Inferior parietal cortex (tissue), 1 donor: ENCODE measurements around the gene HOXD3.

Experiments used
- DNase-seq: peaks from one replicate; pipeline ENCODE4 v3.0.0-alpha.2; 2016; ENCODE audit errors: extremely low spot score

The HOXD3 gene

DNA sequence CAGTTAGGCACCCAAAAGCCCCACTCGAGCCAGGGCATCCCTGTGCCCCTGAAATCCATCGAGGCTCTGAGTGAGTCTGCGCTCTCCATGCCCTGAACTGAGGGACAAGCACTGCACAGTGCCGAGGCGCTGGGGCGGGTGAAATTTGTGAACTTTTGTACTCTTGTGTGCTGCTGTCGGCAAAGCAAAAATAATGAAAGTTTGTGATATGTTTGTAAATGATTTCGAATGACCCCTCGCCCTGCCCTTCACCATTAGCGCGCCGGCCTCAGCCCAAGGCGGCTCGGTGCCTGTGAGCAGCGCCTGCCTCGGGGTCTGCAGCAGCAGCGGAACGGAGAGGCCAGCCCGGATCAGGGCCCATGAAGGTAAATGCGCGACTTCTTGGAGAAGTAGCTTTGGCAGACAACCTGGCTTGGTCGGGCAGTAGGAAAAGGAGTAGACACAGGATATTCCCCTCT, 7.6 kb upstream of the HOXD3 start:
- no peak for DNase-seq

DNA sequence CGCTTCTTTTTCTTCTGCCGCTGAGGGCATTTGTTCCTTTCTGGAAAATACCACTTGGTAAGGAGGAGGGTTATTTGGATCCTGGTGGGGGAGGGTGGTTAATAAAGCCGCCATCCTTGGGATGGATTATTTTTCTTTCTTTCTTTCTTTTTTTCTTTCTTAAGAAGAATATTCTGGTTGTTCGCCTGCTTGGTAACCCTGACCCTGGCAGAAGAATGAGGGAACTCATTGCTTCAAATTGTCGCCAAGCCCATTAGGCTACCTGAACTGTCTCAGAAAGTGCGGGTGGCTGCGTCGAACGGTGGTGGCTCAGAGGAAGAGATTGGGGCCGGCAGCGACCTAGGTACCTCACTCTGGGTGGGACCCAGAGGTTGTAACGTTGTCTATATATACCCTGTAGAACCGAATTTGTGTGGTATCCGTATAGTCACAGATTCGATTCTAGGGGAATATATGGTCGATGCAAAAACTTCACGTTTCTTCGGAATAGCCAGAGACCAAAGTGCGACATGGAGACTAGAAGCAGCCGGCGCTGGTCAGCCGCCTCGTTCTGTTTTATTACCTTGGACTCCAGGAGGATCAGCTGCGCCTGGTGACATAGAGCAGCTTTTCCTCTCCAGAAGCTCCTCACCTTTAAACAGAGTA, 7.0 kb upstream of the HOXD3 start:
- DNase-seq: no peak

DNA sequence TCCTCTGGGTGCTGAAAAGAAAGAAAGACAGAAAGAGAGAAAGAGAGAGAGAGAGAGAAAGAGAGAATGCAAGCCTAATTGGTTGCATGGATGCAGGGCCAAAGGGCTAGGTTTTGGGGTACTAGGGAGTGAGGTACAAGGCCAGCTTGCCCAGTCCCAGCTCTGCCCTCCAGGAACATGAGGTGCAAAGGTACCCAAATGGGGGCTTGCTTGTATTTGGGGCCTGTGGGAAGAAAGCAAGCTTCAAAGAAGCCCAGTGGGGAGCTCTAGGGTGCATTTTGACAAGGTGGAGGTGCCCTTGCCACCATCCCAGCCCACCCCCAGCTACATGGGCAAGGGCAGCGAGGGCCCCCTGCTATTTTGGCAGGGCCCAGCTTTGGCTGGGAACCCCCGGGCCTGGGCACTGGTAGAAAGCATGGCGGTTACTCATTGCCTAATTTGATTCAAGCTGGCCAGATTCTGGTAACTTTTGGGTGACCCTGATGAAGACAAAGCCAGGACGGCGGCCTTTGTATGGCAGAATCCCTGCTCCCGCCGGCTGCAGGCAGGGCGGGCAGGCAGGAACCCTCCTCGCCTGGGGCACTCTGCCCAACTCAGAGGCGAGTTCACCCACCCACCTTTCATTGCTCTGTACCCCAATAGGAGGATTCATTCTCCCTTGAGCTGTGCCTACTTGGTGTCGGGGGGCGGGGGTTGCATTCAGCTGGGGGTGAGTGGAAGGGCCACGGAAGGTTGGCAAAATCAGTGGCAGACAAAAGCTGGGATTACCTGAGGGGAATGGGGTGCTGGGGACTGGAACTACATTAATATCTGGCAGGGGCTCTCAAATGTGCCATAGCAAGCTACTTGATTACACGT, 6.3 kb upstream of the HOXD3 start:
- DNase-seq: no peak

DNA sequence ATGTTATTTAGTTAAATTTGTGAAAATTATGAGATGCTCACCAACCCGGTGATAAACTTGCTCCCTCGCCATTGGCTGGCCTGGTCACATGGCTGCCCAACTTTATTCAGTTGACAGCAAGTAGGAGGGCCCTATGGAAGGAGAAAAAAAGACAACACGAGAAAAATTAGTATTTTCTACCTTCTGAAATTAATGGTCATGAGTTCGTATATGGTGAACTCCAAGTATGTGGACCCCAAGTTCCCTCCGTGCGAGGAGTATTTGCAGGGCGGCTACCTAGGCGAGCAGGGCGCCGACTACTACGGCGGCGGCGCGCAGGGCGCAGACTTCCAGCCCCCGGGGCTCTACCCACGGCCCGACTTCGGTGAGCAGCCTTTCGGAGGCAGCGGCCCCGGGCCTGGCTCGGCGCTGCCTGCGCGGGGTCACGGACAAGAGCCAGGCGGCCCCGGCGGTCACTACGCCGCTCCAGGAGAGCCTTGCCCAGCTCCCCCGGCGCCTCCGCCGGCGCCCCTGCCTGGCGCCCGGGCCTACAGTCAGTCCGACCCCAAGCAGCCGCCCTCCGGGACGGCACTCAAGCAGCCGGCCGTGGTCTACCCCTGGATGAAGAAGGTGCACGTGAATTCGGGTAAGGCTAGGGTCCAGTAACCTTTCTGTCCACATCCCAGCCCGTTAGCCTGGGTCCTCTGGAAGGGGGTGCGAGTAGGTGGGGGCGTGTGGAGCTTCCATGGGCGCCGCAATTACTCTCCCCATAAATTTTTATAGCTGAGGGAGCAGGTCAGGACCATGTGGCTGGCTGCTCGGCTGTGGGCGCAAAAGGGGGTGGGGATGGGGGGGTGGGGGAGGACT, 5.4 kb upstream of the HOXD3 start, which contains the start of gene HOXD4:
Gene HOXD4 (plus strand): TSS at position 109 of the 846 bp plus-strand sequence. CDS start 84 bp downstream, at position 193.
- DNase-seq: no peak

DNA sequence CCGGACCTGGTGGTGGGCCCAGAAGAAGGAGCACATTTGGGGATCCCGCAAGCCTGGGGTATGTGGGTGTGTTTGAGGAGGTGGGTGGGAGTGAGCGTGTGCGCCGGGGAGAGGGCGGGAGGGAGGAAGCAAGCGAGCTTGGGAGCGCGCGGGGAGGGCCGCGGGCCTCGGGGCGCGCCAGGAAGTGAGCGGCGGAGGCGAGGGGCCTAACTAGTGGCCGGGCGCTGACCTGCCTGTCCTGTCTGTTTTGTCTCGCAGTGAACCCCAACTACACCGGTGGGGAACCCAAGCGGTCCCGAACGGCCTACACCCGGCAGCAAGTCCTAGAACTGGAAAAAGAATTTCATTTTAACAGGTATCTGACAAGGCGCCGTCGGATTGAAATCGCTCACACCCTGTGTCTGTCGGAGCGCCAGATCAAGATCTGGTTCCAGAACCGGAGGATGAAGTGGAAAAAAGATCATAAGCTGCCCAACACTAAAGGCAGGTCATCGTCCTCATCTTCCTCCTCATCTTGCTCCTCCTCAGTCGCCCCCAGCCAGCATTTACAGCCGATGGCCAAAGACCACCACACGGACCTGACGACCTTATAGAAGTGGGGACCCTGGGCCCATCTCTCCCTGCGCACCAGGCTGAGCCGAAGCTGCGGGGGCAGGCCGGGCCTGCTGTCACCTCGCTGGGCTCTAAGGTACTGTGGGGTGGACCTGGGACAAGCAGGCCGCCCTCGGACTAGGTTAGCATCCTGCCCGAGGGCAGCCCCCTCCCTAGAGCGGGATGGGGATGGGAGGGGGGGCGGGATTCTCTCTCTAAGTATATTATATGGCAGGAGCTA, 4.5 kb upstream of the HOXD3 start:
- DNase-seq: no peak

DNA sequence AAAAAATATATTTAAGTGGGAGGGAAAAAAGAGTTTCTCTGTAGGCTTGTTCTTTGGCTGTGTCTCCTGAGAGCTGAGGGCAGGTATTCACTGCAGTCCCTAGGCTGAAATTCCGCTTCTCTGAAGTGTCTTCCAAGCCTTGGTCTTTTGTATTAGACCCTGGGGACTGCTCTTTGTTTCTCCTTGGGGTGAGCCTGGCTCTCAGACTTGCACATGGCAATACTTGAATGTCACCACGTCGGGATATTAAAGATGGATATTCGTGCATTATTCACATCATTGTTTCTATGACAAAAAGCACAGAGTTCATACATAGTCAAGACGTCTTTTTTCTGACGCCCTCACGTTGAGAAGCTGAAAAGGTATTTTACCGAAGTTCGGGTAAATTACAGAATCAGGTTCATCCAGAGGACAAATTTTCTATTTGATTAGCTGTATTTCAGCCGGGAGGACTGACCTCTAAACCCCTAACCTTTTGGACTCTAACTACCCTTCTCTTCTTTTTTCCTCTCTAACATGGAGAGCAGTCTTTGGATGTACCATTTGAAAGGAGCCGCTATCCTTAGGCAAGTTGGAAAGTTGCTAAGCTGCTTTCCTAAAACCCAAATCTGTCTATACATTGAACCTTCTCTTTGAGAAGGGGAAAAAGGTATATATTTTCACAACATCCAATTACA, 2.4 kb upstream of the HOXD3 start:
- DNase-seq: no peak

DNA sequence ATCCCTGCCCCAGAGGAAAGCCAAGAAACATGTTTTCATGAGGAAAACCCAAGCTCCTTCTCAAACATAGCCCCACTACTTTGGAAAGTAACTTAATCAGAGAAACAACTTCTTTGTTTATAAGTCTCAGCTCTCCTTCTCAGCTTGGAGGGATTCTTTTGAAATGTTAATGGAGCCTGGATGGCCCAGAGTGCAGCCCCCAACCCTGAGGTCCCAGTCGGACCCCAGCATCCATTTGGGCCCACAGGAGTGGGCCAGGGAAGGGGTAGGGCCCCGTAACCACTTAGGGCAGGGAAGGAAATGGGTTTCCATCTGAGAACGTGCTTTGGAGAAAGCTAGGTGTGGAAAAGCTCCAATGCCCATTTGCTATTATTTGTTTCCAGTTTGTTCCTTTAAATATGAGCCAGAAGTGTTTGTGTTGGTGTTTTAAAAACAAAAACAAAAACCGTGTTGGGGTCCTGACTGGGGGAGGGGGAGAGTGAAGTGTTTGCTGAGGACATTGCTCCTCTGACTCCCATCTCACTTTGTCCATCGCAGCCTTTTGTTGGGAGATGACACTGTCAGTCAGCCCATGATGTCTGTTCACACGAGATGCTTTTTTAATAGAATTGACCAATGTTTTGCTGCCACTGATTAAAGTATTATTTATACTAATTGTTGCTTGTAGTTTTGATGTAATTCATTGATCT, 1.6 kb upstream of the HOXD3 start:
- no peak for DNase-seq

DNA sequence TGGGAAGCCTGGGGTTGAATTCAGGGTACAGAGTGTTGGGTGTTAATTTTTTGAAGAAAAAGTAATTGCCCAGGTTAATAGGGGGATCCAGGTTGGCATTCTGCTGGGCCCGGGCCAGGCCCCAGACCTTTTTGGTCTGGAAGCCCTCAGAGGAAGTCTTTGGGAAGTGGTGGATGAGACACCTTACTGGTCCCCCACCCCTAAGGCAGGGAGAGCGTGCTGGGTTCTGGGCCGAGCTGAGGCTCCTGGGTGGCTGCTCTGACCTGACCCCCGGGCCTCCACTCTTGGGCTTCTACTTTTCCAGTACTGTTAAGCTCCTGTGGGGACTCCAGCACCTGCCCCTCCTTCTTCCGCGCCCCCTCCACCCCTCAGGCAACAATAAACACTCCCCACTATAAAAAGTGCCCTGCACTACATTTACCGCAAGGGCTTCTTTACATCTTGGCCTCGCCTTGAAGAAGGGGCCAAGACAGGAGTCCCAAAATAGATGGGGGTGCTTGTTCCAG, 753 bp upstream of the HOXD3 start:
- no peak for DNase-seq

DNA sequence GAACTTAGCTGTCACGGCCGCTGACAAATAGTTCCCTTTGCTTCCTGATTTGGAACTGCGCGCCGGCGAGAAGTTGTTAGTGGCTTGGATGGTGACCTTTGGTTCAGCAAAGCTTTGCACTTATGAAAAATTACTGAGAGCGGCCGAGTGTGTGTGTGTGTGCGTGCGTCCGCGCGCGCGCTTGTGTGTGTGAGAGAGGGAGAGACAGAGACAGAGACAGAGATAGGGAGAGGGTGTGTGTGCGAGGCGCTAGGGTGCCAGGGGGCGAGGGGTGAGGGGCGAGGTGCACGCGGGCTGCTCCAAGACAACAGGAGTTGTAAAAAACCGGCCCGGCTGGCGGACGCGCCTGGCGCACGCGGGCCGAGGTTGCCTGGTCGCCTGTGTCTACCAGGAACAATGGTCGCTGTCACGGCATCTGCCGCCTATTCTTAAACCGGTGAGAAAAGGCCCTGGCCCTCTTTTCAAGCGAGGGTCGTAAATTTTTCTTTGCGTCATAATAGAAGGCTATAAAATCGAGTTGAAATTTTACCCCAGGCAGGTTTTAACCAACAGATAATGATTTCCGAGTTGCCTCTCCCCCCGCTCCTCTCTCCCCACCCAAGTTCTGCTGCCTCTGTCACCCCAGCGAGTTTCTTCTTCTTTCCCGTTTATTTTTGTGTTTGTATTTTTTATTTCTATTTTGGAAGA, 535 bp downstream of the HOXD3 start:
- DNase-seq: no peak

DNA sequence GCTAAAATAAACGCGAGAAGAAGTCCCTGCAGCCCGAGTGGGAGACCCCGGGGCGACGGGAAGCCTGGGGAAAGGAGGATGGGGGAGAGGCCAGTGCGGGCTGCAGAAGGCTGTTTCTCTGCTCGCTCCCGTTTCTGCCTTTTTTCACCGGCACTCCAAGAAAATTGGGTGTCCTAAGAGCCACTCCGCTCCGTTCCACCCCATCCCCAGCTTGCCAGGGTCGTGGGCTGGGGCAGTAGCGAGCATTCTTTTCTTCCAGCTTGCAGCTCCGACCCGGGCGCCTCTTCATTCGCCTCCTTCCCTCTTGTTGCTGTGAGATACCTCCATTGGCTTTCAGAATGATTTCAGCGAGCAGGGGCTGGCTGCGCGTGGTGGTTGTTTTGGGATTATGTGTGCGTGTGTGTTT, 1.1 kb downstream of the HOXD3 start:
- no peak for DNase-seq

DNA sequence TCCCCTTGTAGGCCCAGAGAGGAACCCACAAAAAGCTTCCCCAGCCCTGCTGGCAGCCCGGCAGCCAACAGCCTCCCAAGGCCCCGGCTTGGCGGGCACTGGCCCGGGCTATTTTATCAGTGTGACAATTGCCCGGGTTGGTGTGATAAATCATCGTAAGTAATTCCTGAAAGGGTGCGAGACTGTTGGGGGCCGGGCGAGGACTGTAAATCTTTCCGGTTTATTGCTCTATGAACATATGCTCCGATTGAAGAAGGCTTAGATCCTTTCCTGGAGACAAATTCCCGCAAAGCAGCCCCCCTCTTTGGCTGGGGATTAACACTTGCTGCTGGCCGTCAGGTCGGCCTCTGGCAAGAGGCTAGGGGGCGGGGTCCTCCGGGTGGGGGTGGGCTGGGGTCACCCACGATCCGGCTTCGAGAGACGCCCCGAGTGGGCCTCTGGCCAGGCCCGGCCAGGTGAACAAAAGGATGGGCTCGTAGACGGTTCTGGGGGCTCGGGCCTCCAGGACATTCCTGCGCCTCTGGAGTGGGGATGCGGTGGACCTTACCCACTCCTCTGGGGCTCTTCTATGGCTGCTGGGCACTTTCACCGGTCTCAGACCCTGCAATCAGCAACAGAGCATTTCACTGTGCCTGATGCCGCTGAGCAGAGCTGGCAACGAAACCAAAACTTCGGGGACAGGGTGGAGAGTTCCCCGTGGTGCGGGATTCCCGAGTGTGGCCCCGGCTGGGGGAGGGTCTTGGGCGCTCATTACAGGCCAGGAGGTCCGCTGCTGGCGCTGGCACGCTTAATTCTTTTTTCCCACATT, 2.0 kb downstream of the HOXD3 start:
- DNase-seq: no peak

DNA sequence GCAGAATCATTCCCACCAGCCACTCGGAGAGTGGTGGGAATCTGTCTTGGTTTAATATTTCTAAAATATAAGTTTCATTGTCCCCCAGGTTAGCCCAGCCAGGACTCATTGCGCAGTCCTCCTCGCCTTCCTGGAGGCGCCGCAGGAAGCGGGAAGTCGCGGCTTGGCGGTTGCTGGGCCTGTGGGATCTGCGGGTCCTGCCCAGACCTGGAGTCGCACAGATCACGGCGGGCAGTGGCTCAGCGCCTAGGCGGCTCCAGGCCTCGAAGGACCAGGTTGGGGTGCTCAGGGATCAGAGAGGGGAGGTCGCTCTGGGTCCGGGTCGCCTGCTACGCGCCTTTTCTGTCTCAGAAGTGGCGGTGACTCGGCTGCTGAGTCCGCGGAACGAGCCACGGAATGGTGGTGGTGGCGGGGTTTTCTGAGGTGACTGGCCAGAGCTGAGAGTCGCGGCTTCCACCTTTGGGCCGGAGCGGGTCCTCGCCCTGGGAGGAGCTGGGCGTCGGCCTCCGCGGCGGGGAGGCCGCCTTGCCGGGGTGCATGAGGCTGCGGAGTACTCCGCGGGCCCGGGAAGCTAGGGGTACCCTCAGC, 2.6 kb downstream of the HOXD3 start:
- no peak for DNase-seq

DNA sequence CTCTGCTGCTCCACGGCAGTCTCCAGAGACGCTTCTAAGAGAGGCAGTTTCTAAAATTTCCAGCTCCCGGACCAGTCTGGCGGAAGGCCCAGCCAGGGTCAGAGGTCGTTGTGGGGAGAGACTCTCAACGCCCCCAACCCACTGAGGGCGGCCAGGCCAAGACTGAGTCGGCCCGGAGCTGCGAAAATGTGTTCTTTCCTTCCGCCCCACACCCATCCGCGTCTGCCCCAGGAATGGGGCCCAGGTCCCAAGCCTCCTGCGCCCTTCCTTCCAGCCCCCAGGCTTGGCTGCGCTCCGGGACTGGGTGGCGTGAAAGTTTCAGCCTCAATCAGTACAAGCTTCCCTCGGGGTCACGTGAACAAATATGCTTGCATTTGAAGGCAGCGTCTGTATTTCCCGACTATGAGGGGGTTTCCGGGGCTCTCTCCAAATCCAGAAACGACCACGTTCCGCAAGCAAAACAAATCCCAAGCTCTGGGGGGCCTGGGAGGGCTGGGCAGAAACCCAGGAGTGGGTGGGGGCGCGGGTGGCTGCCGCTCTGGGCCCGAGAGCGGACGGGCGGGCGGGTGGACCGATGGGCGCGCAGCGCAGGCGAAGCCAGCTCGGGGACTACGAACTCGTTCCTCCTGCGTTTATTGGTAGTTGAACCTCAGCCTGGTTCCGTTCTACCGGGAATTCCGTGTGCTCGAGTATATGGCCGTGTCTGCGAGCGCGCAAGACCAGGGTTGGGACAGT, 3.3 kb downstream of the HOXD3 start:
- DNase-seq: no peak

DNA sequence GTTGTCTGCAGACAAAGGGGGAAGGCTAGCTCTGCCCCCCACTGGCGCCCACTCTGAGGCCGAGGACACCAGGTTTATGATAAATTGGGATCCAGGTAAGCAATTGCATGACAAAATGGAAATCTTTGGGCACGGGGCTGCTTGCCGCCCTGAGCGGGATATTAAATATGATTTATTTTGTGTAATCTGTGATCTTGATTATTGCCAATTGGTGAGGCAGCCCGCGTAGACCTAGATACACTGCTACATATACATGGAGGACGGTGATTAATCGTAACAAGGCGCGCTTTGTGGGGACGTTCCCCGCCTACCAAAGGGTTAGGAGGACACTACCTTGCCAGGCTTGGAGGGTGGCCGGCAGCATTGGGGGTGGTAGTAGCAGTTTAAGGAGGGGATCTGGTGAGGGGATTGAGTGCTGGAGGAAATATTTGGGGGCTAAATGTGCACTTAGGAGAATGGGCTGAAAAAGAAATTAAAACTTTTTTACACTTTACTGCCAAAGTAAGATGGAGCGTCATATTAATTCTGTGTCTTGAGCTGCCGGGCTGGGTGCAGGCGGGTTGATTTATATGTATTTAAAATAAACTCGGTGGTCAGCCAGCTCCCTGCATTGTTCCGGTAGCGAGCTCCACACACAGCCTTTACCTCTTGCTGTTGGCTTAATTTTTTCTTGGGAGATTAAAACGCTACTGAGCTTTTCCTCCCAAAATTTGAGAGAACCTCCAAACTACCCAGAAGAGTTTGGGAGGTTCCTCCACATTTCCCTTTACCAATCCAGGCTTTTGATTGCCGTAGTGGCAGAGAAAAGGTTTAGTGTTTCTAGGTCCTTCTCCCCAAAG, 4.1 kb downstream of the HOXD3 start:
- DNase-seq: no peak

DNA sequence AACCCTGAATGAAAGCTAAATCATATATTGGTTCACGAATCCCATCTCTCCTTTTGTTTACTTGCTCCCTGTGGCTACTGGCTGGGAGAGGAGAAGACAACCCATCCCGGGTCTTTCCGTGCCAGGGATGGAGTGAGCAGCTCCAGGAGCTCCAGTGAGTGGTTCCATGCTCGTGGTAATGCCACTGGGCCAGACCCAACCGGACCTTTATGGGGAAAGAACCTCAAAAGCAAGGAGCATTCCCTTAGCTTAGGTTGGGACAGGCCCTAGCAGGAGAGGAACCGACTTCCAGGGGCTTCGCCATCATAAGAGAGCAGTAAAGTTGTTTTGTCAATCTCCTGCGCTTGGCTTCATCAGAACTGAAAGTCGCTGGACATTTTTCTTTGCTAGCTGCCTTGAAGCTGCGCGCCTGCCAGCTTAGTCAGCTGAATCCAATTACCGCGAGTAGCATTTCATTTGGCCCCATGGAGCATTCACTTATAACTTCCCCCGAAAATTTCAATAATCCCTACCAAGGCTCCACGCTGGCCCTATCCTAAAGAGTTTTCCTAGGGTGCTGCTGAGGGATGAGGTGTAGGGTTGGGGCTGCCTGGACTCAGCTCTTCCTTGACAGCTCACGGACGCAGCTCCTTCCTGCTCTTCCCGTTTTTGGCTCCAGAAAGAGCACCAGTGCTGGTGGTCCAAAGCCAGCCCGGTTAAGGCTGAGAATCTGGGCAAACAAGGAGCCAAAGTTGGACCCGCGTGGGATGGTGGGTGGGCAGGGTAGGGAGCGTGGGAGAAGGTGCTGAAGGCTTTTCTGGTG, 4.9 kb downstream of the HOXD3 start:
- no peak for DNase-seq
